GM19468 (cell line): ENCODE measurements around the gene CEBPB.
A peak's percentile ranks its signal among the peaks of the same experiment; 100 is the strongest.
"Not testable (repeated sequence)": the region's sequence is repeated elsewhere in the genome, so short reads cannot be mapped to it uniquely, and the experiment has no call there.

Experiments
- ATAC-seq: cut with Tn5 transposase; IDR thresholded peaks from one replicate; pipeline ENCODE4 v1.9.1; 2021; ENCODE audit warnings: mild to moderate bottlenecking, moderate library complexity, moderate number of reproducible peaks; ENCODE audit not compliant: unreplicated experiment; ENCODE audit errors: extremely low read depth

The CEBPB gene

DNA sequence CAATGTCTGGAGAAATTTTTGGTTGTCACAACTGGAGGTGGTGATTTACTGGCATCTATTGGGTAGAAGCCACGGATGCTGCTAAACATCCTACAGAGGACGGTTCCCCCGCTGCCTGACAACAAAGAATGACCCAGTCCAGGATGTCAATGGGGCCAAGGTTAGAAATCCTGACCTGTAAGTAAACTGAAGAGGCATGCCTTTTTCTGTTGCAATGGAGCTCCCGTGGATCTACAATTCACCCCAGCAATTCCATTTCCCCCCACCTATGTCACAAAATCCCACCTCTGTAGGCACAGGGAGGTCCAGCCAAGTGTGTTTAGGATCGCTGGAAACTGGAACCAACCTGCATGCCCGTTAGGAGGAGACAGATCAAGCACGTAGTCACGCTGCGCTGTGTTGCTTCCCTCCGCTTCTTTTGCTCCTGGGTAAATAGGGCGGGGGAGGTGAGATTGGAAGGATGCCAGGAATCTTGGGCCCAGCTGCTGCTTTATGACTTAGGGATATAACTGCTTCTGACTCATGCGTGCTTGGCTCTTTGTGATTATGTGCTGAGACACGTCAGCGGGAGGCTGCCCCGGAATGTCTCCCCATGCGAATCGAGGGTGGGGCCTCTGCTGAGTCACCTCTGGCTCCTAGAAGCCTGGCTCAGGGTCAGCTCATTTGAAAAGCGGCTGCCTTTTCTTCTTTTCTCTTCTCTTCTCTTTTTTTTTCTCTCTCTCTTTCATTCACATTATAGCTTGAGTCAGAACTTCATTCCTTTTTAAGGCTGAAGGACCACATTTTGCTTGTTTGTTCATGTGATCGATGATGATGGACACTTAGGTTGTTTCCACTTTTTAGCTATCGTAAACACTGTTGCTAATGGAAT is 24.7 kb upstream of the CEBPB start:
- ATAC-seq: peak; percentile 44

DNA sequence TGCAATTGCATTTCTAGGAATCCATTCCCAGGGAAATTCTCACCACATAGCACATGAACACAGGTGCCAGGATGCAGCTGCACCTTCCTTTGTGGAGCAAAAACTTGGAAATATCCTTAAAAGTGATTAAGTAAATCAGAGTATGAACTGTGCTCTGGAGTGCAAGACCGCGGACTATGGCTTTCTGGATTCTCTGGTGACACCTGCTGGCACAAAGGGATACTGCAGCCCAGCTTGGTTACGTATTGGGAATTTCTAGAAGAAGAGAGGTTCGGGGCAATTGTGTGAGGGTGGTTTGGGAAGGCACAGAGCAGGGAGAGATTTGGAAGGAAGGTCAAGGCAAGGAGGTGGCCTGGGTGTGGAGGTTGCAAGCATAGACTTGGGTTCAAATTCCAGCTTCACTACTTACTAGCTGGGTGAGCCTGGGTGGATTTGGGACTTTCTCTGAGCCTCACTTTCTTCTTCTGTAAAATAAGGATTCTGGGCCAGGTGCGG is 21.3 kb upstream of the CEBPB start:
- no peak for ATAC-seq

DNA sequence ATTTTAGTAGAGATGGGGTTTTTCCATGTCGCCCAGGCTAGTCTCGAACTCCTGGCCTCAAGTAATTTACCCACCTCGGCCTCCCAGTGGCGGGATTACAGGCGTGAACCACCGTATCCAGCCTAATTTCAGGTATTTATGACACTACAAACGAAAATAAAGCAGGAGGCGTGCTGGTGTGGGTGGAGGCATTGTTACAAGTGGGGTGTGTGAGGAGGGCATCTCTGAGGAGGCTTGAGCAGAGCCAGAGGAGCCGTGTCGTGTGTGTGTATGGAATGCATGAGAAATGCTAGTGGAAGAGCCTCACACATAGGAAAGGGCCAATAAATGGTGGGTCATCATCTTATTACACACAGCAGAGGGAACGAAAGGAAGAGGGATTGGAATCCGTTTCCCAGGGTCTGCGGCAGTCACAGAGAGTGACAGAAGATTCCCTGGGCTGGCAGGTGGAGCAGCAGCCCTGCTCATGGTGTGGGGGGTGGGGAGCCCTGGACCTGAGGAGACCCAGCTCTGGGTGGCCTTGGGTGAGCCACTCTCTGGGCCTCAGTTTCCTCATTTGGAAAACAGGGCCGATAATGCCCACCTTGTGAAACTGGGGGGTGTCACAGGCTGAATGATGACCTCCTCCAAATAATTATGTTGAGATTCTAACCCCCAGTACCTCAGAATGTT is 19.9 kb upstream of the CEBPB start:
- no peak for ATAC-seq

DNA sequence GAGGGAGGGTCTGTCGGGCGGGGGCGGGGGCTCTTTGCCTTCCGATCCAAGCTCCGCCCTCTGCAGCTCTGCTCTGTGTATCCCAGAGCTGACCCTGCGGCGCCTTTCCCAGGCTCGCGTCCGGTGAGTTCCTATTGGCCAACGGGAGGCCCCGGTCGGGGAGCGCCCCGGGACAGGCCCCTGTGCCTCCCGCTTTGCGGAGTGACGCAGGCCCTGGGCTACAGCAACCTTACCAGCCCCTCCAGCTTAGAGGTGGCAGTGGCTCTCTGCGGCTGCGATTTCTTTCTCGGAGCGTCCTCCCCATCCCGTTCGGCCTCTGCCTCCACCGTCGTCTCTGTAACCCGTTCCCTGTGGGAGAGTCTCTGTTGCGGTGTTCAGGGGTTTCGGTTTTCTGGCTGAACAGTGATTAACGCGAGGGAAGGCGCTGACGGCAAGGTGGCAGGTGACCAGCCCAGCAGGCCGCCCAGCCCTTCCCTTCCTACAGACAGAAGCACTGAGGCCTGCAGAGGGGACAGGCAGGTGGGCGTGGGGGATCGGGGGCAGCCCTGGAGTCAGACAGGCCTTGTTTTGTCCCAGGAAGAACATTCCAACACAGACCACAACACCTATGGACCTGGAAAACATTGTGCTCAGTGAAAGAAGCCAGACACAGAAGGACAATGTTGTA is 18.1 kb upstream of the CEBPB start:
- ATAC-seq: no peak

DNA sequence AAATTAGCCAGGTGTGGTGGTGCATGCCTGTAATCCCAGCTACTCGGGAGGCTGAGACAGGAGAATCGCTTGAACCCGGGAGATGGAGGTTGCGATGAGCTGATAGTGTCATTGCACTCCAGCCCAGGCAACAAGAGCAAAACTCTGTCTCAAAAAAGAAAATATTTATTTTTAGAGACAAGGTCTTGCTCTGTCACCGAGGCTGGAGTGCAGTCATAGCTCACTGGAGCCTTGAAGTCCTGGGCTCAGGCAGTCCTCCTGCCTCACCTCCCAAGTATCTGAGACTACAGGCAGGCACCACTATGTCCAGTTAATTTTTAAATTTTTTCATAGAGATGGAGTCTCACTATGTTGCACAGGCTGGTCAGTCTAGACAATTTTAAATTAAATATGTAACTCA is 16.2 kb upstream of the CEBPB start:
- no peak for ATAC-seq

DNA sequence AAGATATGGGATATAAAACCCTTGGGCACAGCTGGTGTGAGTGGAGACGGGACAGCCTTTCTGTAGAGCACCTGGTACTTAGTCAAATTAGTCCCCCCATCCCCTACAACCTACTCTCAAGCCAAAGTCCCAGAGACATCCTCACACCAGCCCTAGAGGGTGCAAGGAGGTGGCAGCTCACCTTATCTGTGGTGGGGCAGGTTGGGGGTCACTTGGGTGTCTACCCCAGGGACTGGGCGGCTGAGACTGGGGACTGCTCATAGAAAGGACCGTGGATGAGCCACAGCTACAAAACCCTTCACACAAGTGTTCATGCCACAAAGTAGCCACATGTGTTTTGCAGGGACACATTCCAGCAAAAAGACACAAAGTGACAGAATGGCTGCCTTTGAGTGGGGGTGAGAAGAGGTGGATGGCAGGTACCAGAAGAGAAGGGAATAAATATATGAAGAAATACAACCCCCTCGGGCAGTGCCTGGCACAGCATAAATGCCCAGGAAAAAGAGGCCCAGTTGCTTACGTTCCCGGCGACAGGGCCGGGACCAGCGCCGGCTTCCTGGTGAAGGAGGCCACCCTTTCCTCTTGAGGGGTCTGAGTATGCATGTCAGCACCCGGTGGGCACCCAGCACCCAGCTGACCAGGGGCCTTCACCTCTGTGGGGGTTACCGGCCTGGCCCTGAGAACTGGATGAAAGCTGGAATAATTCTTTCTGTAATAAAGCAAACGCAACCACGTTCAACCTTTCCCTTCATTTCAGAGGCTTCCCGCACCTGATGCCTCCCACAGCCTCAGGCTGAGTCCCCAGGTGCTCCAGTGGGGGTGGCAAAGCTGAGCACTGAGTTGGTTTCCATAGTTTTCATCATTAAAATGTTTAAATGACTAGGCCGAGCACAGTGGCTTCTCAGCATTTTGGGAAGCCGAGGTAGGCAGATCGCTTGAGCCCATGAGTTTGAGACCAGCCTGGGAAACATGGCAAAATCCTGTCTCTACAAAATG is 14.4 kb upstream of the CEBPB start:
- no peak for ATAC-seq

DNA sequence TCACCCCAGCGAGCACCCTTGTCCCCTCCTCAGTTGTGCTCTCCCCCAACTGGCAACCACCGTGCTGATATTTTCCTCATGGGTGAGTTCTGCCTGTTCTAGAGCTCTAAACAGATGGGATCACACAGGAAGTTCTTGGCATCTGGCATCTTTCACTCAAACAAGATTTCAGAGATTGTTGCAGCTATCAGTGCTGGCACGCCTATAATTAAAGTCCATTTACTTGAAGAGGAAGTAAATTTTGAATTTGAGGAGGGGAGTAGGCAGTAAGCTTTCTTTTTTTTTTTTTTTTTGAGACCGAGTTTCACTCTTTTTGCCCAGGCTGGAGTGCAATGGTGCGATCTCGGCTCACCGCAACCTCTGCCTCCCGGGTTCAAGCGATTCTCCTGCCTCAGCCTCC is 12.0 kb upstream of the CEBPB start:
- not testable (repeated sequence) for ATAC-seq

DNA sequence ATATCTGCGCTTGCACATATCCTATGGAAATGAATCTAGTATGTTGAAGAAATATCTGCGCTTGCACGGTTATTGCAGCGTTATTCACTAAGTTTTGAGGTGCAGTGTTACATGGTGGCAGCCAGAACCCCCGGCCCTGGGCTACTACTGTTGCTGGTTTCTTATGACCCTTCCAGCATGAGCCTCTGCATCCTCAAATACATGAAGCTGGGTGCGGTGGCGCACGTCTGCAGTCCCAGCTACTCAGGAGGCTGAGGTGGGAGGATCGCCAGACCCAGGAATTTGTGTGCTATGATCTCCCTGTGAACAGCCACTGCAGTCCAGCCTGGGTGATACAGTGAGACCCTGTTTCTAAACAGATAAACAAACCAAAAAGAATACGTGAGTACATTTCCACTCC is 9.3 kb upstream of the CEBPB start:
- no peak for ATAC-seq

DNA sequence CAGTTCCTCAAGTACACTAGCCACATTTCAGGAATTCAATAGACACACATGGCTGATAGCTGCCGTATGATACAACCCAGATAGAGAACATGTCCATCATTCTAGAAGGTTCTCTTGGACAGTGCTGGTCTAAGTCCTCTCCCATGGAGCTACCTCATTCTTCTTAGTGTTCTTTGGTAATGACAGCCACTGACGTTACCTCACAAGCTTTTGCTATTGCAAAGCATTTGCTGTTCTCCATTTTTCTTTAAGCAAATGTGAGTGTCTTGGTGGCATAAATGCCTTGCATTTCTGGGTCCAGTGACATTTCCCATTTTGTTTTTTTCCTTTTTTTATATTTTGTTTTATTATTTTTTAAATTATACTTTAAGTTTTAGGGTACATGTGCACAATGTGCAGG is 8.3 kb upstream of the CEBPB start:
- ATAC-seq: no peak

DNA sequence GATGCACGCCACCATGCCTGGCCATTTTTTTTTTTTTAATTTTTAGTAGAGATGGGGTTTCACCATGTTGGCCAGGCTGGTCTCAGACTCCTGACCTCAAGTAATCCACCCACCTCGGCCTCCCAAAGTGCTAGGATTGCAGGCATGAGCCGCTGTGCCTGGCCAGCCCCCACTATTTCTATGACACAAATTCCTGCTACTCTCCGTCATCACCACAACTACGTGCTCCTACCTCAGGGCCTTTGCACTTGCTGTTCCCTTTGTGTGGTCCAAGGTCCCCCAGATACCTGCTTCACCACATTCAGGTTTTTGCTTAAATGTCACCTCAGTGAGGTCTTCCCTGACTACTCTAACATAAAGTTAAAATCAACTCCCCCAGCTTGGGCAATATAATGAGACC is 5.2 kb upstream of the CEBPB start:
- no peak for ATAC-seq

DNA sequence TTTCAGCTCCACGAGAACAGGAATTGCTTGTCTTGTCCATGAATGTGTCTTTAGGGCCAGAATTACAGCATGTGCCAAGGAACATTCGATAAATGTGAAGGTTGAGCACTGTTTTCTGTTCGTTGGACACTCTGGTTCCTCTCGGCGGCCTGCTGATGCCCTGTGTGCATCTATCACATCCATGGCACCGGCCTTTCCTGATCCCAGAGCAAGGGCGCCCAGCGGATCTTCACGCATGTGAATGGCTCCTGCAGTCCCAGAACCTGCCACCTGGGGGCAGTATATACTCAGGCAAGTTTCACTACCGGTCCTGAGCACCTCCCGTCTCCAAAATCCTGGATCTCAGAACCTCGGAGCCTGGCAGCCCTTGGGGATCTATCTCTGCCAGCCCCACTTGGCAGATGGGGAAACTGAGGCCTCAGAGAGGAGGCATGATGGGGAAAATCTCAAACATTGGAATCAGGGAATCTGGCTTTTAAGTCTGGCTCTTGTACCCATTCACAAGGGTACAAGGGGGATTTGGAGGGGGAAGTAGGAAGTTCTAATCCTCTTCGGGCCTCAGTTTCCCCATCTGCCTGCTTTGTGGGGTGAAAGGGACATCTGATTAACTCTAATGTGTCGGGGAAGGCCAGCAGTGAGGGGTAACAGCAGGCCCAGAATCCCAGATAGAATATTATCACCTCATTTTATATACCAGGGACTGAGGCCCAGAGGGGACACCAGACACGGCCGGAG is 4.3 kb upstream of the CEBPB start:
- ATAC-seq: no peak

DNA sequence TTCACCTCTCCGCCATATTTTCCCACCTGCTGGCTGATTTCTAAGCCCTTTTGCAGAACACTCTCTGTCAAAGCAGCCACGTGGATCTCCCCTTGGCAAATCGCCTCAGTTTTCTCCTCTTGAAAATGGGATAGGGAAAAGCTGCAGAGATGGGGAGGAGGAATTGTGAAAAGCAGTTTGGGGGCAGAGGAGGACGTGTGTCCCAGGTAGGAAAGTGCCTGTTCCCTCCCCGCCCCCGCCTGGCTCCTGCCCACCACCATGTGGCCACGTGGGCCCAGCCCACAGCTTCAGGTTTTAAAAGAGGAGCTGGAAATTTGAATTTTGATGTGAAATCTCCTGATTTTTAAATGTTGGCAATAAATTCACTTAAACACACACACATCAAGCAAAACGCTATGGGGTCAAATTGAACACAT is 3.6 kb upstream of the CEBPB start:
- ATAC-seq: no peak

DNA sequence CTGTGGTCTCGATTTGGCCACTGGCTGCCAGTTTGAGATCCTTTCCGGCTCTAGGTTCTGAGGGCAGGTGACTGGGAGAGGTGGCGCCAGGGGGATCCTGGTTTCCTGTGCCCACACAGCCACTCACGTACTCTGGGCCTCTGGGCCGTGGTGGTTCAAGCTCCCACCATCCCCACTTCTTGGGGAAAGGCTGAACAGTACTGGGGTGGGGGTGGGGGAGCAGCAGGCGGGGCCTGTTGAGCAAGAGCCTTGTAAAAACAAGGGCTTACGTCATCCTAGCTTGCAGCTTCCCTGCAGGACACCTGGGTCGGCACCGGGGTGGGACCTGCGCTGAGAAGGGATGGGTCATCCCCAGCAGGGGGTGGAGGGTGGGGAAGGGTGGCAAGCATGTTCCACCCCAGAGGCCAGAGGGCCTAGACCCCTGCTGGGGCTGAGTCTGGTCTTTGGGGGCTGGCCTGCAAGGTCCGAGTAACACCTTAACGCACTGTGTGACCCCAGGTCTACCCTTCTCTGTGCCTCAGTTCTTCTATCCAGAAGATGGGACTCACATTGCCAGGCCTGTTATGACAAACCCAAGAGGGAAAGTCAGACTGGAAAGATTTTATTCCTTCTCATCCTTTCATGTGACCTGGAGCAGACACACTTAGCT is 3.1 kb upstream of the CEBPB start:
- ATAC-seq: no peak

DNA sequence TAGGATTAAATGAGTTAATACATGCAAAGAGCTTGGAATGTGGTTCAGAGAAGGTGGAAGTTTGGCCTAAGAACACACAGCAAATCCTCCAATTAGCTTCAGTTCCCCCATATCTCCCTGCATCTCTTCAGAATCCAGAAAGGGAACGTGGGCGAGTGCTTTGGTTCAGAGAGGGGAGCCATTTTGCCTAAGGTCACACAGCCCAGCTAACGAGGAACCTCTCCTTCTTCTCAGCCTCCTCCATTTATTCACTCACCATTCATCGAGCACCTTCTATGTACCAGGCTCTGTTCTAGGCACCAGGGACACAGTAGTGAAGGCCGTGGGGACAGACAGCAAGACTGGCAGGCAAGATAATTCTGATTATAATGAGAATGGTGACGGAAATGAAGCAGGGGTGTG is 2.3 kb upstream of the CEBPB start:
- no peak for ATAC-seq

DNA sequence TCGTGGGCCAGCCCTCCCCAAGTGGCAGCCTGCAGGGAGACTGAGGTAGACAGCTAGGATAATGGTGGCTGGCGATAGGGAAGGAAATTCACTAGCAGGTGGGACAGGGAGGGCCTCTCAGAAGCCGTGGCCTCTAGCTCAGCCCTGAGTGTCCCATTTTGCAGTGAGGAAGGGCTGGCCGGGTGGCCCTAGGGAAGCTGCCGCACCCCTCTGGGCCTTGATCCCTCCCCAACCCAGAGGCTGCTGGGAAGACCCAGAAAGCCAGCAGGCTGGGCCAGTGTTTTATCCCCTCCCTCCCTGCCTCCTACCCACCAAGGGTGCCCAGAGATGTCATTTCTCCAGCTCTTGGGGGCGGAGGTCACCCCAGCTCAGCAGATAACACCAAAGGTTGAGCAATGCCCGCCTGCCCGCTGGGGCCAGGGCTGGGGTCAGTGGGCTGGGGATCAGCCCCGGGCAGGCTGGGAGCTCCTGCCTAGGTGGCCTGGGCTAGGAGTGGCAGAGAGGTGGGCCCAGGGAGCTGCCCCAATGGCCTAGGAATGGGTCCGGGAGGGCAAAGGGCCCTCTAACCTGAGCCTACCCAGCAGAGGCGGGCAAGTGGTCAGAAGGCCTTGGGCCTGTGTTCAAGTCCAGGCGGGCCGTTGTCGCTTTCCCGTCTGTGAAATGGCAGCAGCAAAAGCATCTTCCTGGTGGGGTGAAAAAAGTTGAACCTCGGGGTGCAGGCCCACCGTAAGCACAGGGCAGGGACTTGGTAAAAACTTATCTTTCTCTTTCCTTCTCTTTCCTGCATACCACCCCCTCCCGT is 1.6 kb upstream of the CEBPB start:
- ATAC-seq: no peak

DNA sequence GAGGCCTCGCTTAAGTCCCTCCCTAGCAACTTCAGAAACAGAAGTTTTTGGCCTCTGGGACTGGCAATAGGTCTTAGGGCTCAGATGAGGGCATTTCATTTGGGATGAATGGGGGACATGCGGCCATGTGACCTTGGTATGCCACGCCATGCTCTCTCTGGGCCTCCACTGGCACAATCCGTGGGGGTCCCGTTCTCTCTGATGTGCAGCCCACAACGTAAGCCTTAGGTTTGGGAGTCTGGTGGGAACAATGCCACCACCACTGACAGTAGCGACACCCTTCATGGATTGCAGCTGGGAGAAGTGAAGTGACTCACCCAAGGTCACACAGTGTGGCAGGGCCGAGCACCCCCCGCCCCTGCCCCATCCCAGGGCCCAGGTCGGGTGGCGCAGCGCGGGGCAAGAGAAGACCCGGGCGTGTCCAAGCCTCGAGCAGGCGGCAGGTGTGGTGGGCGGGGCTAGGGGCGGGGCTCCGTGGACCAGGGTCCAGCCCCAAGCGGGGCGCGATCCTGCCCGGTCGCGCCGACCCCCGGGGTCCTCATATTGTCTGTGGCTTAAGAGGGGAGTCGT is 864 bp upstream of the CEBPB start:
- ATAC-seq: no peak

DNA sequence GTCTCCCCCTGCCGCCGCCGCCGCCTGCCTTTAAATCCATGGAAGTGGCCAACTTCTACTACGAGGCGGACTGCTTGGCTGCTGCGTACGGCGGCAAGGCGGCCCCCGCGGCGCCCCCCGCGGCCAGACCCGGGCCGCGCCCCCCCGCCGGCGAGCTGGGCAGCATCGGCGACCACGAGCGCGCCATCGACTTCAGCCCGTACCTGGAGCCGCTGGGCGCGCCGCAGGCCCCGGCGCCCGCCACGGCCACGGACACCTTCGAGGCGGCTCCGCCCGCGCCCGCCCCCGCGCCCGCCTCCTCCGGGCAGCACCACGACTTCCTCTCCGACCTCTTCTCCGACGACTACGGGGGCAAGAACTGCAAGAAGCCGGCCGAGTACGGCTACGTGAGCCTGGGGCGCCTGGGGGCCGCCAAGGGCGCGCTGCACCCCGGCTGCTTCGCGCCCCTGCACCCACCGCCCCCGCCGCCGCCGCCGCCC is 474 bp downstream of the CEBPB start:
- no peak for ATAC-seq
